ENCODE results near the gene ANKRD16. TPM values are rescaled to one million over a fixed set of nuclear protein-coding genes. Genes with fewer than 3 reads are reported as not detected.

ANKRD16 gene
- total RNA-seq, 1 experiment from 2014 or later, result 12.2 TPM

GRCh38 chr10:5906651-5907050, 17.0 kb upstream of the ANKRD16 start:
- ATAC-seq (no peak), DNase-seq (ENCODE audit: low spot score) (no peak)
- Mint-ChIP-seq H3K4me1 (no peaks in the 10 kb centered on the region), H3K27ac (no peak overlapping the region; the same call in 1 of the 2 replicates), H3K36me3 (peaks cover 63% of the 10 kb centered on the region), H3K27me3 (ENCODE audit: low read depth) (no peaks in the 10 kb centered on the region), H3K4me3 (no peak overlapping the region), H3K9me3 (no peaks in the 10 kb centered on the region)
- ChIA-PET POLR2A (no interaction called here), CTCF (no interaction called here)
- TF ChIP-seq AR (CRISPR knock-in tag; IDR thresholded peaks at IDR 0.05), result no peak
- no peak for TF ChIP-seq HMGA2 (CRISPR knock-in tag; IDR thresholded peaks at IDR 0.05)
- no peak for TF ChIP-seq ZNF425 (CRISPR knock-in tag; conservative IDR thresholded peaks at IDR 0.05)
- no peak for TF ChIP-seq USF1 (CRISPR knock-in tag; IDR thresholded peaks at IDR 0.05)
- TF ChIP-seq ZNF232 (CRISPR knock-in tag; IDR thresholded peaks at IDR 0.05), result no peak
- TF ChIP-seq ZMAT4 (CRISPR knock-in tag; IDR thresholded peaks at IDR 0.05), result no peak
- no peak for TF ChIP-seq E2F5 (CRISPR knock-in tag; IDR thresholded peaks at IDR 0.05)
- TF ChIP-seq GRHL2 (CRISPR knock-in tag; IDR thresholded peaks at IDR 0.05; ENCODE audit: insufficient replicate concordance, severe bottlenecking), result no peak
- no peak for TF ChIP-seq NFYB (CRISPR knock-in tag; conservative IDR thresholded peaks at IDR 0.05; ENCODE audit: low read depth)
- TF ChIP-seq CREM (CRISPR knock-in tag; IDR thresholded peaks at IDR 0.05), result no peak
- TF ChIP-seq ZNF671 (CRISPR knock-in tag; IDR thresholded peaks at IDR 0.05), result no peak
- TF ChIP-seq TCF7 (CRISPR knock-in tag; IDR thresholded peaks at IDR 0.05; ENCODE audit: low read depth), result no peak
- no peak for TF ChIP-seq ZNF121 (CRISPR knock-in tag; IDR thresholded peaks at IDR 0.05)
- TF ChIP-seq PRRX2 (CRISPR knock-in tag; IDR thresholded peaks at IDR 0.05), result no peak
- TF ChIP-seq RORB (CRISPR knock-in tag; IDR thresholded peaks at IDR 0.05), result no peak
- no peak for TF ChIP-seq ZNF219 (CRISPR knock-in tag; IDR thresholded peaks at IDR 0.05; ENCODE audit: borderline replicate concordance)
- no peak for TF ChIP-seq E2F1 (CRISPR knock-in tag; IDR thresholded peaks at IDR 0.05)

- no peaks in the 10 kb centered on the region for H3K9me3 Mint-ChIP-seq
- H3K4me3 Mint-ChIP-seq, result no peak overlapping the region
- POLR2A ChIA-PET, result no interaction called here
- no peak; the same call in 1 of the 2 replicates for ATAC-seq
- DNase-seq (ENCODE audit: low spot score), result no peak
- peaks cover 56% of the 10 kb centered on the region for H3K36me3 Mint-ChIP-seq
- no peaks in the 10 kb centered on the region for H3K27me3 Mint-ChIP-seq (ENCODE audit: low read depth)
- H3K27ac Mint-ChIP-seq, result no peak overlapping the region
- no peaks in the 10 kb centered on the region for H3K4me1 Mint-ChIP-seq
- CTCF ChIA-PET, result no interaction called here
- no peak for TF ChIP-seq MXD4 (CRISPR knock-in tag; IDR thresholded peaks at IDR 0.05; ENCODE audit: borderline replicate concordance)
- TF ChIP-seq KAT7 (CRISPR knock-in tag; IDR thresholded peaks at IDR 0.05; ENCODE audit: borderline replicate concordance), result no peak
- TF ChIP-seq AFF4 (CRISPR knock-in tag; IDR thresholded peaks at IDR 0.05; ENCODE audit: borderline replicate concordance), result no peak
- TF ChIP-seq HMGXB4 (CRISPR knock-in tag; IDR thresholded peaks at IDR 0.05), result no peak
- TF ChIP-seq CREM (CRISPR knock-in tag; IDR thresholded peaks at IDR 0.05), result no peak
- TF ChIP-seq TEAD1 (CRISPR knock-in tag; IDR thresholded peaks at IDR 0.05), result no peak
Measured at GRCh38 chr10:5905854-5906507, 16.3 kb upstream of the ANKRD16 start.

All from WTC11 (cell line).